Activated CD8-positive, alpha-beta memory T cell treated with anti-CD3 and anti-CD28 coated beads, Interleukin-2, amount 10 ng/mL, durations not matched to agents 7 days and 5 days (primary cell): ENCODE data around the gene WDR43. TPM values are rescaled to one million over a fixed set of nuclear protein-coding genes. Genes with fewer than 3 reads are reported as not detected.
"Not testable (repeated sequence)": the region's sequence is repeated elsewhere in the genome, so short reads cannot be mapped to it uniquely, and the experiment has no call there.

Experiments
- ATAC-seq: fragments of 150-1000 bp; cut with Tn5 transposase; one replicate; pipeline ENCODE4 v1.10.0; 2021; ENCODE audit warnings: moderate library complexity
- CTCF ChIA-PET: fragments of 350-600 bp; sonication (Branson Sonifier 250); formaldehyde crosslinking; loops from one replicate; lab custom pipeline; 2021; ENCODE audit warnings: antibody characterized with exemption; lab: Charles Lee
- DNase-seq: peaks from one replicate; pipeline ENCODE4 v3.0.0-alpha.2; 2020
- H3K27ac Mint-ChIP-seq: one replicate; pipeline ENCODE4 v1.8.0; 2021; ENCODE audit warnings: mild to moderate bottlenecking, mixed read lengths
- H3K27me3 Mint-ChIP-seq: one replicate; pipeline ENCODE4 v1.8.0; 2021; ENCODE audit warnings: mixed read lengths
- H3K36me3 Mint-ChIP-seq: one replicate; pipeline ENCODE4 v1.8.0; 2021; ENCODE audit warnings: mild to moderate bottlenecking, mixed read lengths
- H3K4me1 Mint-ChIP-seq: one replicate; pipeline ENCODE4 v1.8.0; 2021; ENCODE audit warnings: mixed read lengths
- H3K4me3 Mint-ChIP-seq: one replicate; pipeline ENCODE4 v1.8.0; 2021; ENCODE audit warnings: mild to moderate bottlenecking, moderate library complexity, mixed read lengths
- H3K9me3 Mint-ChIP-seq: one replicate; pipeline ENCODE4 v1.8.0; 2022; ENCODE audit warnings: low read depth, mixed read lengths
- total RNA-seq, 2 experiments: library from RNA; stranded (reverse); gene quantifications; one replicate each; pipeline ENCODE4 v1.2.3, GENCODE V29; 2021

Gene WDR43
- total RNA-seq, 2 experiments from 2014 or later: 70.9 to 89.7 TPM

GRCh38 chr2:28955467-28955866, 61.0 kb downstream of the WDR43 start:
- CTCF ChIA-PET: interaction anchor here (0.7 to 2.1 kb wide), 13 partner anchors 11 to 389 kb away, joined by 3 to 16 read pairs (median 3); partner anchors contain the start of gene TRMT61B
- H3K27me3 Mint-ChIP-seq: no peaks in the 10 kb centered on the region
- peaks cover 19% of the 10 kb centered on the region for H3K4me1 Mint-ChIP-seq
- H3K36me3 Mint-ChIP-seq: no peaks in the 10 kb centered on the region
- no peaks in the 10 kb centered on the region for H3K9me3 Mint-ChIP-seq
- H3K4me3 Mint-ChIP-seq: no peak overlapping the region
- no peak for DNase-seq
- no peak for ATAC-seq
- no peak overlapping the region for H3K27ac Mint-ChIP-seq

GRCh38 chr2:28956415-28956826, 62.0 kb downstream of the WDR43 start:
- Mint-ChIP-seq H3K36me3 (no peaks in the 10 kb centered on the region), H3K4me3 (peak overlapping the region; percentile 65), H3K27me3 (no peaks in the 10 kb centered on the region), H3K27ac (peak overlapping the region; percentile 48), H3K4me1 (peaks cover 19% of the 10 kb centered on the region), H3K9me3 (no peaks in the 10 kb centered on the region)
- DNase-seq: peak; percentile 79
- CTCF ChIA-PET: interaction anchor here (0.6 to 2.1 kb wide), 13 partner anchors 9 to 390 kb away, joined by 3 to 16 read pairs (median 3); partner anchors contain the start of gene TRMT61B
- peak; percentile 84 for ATAC-seq

- Mint-ChIP-seq H3K27ac (no peak overlapping the region), H3K4me1 (peaks cover 19% of the 10 kb centered on the region), H3K9me3 (no peaks in the 10 kb centered on the region), H3K27me3 (no peaks in the 10 kb centered on the region), H3K36me3 (no peaks in the 10 kb centered on the region), H3K4me3 (peak overlapping the region; percentile 65)
- CTCF ChIA-PET: interaction anchor here (0.6 to 2.1 kb wide), 6 partner anchors 10 to 263 kb away, joined by 3 to 16 read pairs (median 4); no protein-coding TSS in a partner anchor
- DNase-seq: no peak
- no peak for ATAC-seq
Measured at GRCh38 chr2:28956890-28957289, 62.4 kb downstream of the WDR43 start.

GRCh38 chr2:28958689-28959088, 64.2 kb downstream of the WDR43 start:
- Mint-ChIP-seq H3K9me3 (no peaks in the 10 kb centered on the region), H3K4me3 (no peak overlapping the region), H3K36me3 (no peaks in the 10 kb centered on the region), H3K4me1 (peaks cover 19% of the 10 kb centered on the region), H3K27me3 (no peaks in the 10 kb centered on the region), H3K27ac (no peak overlapping the region)
- ATAC-seq (peak; percentile 73), DNase-seq (peak; percentile 62)
- CTCF ChIA-PET: interaction anchor here (0.8 to 5.1 kb wide), 23 partner anchors 9 to 374 kb away, joined by 3 to 94 read pairs (median 3); no protein-coding TSS in a partner anchor

- Mint-ChIP-seq H3K4me3 (no peak overlapping the region), H3K9me3 (no peaks in the 10 kb centered on the region), H3K27me3 (no peaks in the 10 kb centered on the region), H3K27ac (no peak overlapping the region), H3K4me1 (peaks cover 19% of the 10 kb centered on the region), H3K36me3 (no peaks in the 10 kb centered on the region)
- CTCF ChIA-PET: interaction anchor here (1.1 to 5.1 kb wide), 4 partner anchors 52 to 237 kb away, joined by 3 to 94 read pairs (median 4); no protein-coding TSS in a partner anchor
- DNase-seq: no peak
- no peak for ATAC-seq
Measured at GRCh38 chr2:28960401-28960800, 65.9 kb downstream of the WDR43 start.

GRCh38 chr2:28962505-28962904, 68.0 kb downstream of the WDR43 start:
- no peaks in the 10 kb centered on the region for H3K36me3 Mint-ChIP-seq
- no peak overlapping the region for H3K27ac Mint-ChIP-seq
- peaks cover 7% of the 10 kb centered on the region for H3K4me1 Mint-ChIP-seq

GRCh38 chr2:28970464-28971160, 76.1 kb downstream of the WDR43 start:
- ATAC-seq (no peak), DNase-seq (no peak)
- H3K9me3 Mint-ChIP-seq: no peaks in the 10 kb centered on the region
- no peak overlapping the region for H3K27ac Mint-ChIP-seq
- no peak overlapping the region for H3K4me3 Mint-ChIP-seq
- H3K27me3 Mint-ChIP-seq: peaks cover 4% of the 10 kb centered on the region
- CTCF ChIA-PET: interaction anchor here (0.9 kb wide), 1 partner anchor 376 kb away, joined by 3 read pairs; no protein-coding TSS in a partner anchor
- H3K36me3 Mint-ChIP-seq: no peaks in the 10 kb centered on the region
- H3K4me1 Mint-ChIP-seq: peaks cover 10% of the 10 kb centered on the region

More at GRCh38 chr2:28962505-28962904, 68.0 kb downstream of the WDR43 start:
- no peak overlapping the region for H3K4me3 Mint-ChIP-seq
- no peak for DNase-seq
- H3K9me3 Mint-ChIP-seq: no peaks in the 10 kb centered on the region
- CTCF ChIA-PET: no interaction called here
- ATAC-seq: no peak
- H3K27me3 Mint-ChIP-seq: no peaks in the 10 kb centered on the region

GRCh38 chr2:28972778-28973335, 78.4 kb downstream of the WDR43 start:
- Mint-ChIP-seq H3K36me3 (no peaks in the 10 kb centered on the region), H3K27ac (no peak overlapping the region), H3K4me3 (no peak overlapping the region), H3K4me1 (peaks cover 10% of the 10 kb centered on the region), H3K9me3 (no peaks in the 10 kb centered on the region), H3K27me3 (peaks cover 4% of the 10 kb centered on the region)
- DNase-seq: no peak
- ATAC-seq: no peak
- CTCF ChIA-PET: interaction anchor here (0.6 kb wide), 1 partner anchor 17 kb away, joined by 3 read pairs; no protein-coding TSS in a partner anchor

- H3K27me3 Mint-ChIP-seq: peaks cover 4% of the 10 kb centered on the region
- no peak overlapping the region for H3K27ac Mint-ChIP-seq
- peaks cover 10% of the 10 kb centered on the region for H3K4me1 Mint-ChIP-seq
- ATAC-seq (no peak), DNase-seq (no peak)
- CTCF ChIA-PET: interaction anchor here (0.7 kb wide), 1 partner anchor 25 kb away, joined by 3 read pairs; no protein-coding TSS in a partner anchor
- H3K4me3 Mint-ChIP-seq: no peak overlapping the region
- H3K9me3 Mint-ChIP-seq: no peaks in the 10 kb centered on the region
- no peaks in the 10 kb centered on the region for H3K36me3 Mint-ChIP-seq
Measured at GRCh38 chr2:28974252-28974651, 79.8 kb downstream of the WDR43 start.

- Mint-ChIP-seq H3K4me3 (no peak overlapping the region), H3K4me1 (peaks cover 10% of the 10 kb centered on the region), H3K36me3 (no peaks in the 10 kb centered on the region), H3K27me3 (peaks cover 4% of the 10 kb centered on the region), H3K9me3 (no peaks in the 10 kb centered on the region), H3K27ac (no peak overlapping the region)
- CTCF ChIA-PET: interaction anchor here (1.4 kb wide), 1 partner anchor 17 kb away, joined by 3 read pairs; no protein-coding TSS in a partner anchor
- no peak for DNase-seq
- no peak for ATAC-seq
Measured at GRCh38 chr2:28975671-28976070, 81.2 kb downstream of the WDR43 start.

- no peaks in the 10 kb centered on the region for H3K9me3 Mint-ChIP-seq
- H3K27ac Mint-ChIP-seq: no peak overlapping the region
- H3K4me1 Mint-ChIP-seq: peaks cover 10% of the 10 kb centered on the region
- H3K36me3 Mint-ChIP-seq: no peaks in the 10 kb centered on the region
- CTCF ChIA-PET: interaction anchor here (1.4 kb wide), 1 partner anchor 18 kb away, joined by 3 read pairs; no protein-coding TSS in a partner anchor
- no peak overlapping the region for H3K4me3 Mint-ChIP-seq
- ATAC-seq (no peak), DNase-seq (no peak)
- H3K27me3 Mint-ChIP-seq: peaks cover 4% of the 10 kb centered on the region
Measured at GRCh38 chr2:28976584-28976983, 82.1 kb downstream of the WDR43 start.

GRCh38 chr2:28977176-28977875, 82.9 kb downstream of the WDR43 start:
- DNase-seq (no peak), ATAC-seq (no peak)
- Mint-ChIP-seq H3K27ac (no peak overlapping the region), H3K4me1 (peaks cover 10% of the 10 kb centered on the region), H3K9me3 (no peaks in the 10 kb centered on the region), H3K4me3 (no peak overlapping the region), H3K27me3 (peaks cover 2% of the 10 kb centered on the region), H3K36me3 (no peaks in the 10 kb centered on the region)
- CTCF ChIA-PET: interaction anchor here (1.5 kb wide), 1 partner anchor 332 kb away, joined by 3 read pairs; no protein-coding TSS in a partner anchor

GRCh38 chr2:28978001-28978400, 83.5 kb downstream of the WDR43 start:
- H3K27me3 Mint-ChIP-seq, H3K4me1 Mint-ChIP-seq, ATAC-seq, H3K27ac Mint-ChIP-seq, DNase-seq, H3K4me3 Mint-ChIP-seq, H3K9me3 Mint-ChIP-seq, H3K36me3 Mint-ChIP-seq: not testable (repeated sequence)
- CTCF ChIA-PET: interaction anchor here (1.3 to 1.5 kb wide), 2 partner anchors 35 to 331 kb away, joined by 3 read pairs; no protein-coding TSS in a partner anchor
